C4-2B (cell line): ENCODE results near the gene POM121L12.

Source experiments
- CTCF ChIP-seq: fragments of 450-650 bp; conservative IDR thresholded peaks from 2 replicates; pipeline ENCODE4 v1.5.1; 2017; ENCODE audit warnings: mild to moderate bottlenecking
- ZFX ChIP-seq: fragments of 450-650 bp; IDR thresholded peaks from 2 replicates; pipeline ENCODE4 v1.6.1; 2017

GRCh38 chr7:53001221-53001620 is 34.2 kb upstream of the POM121L12 start:
- TF ChIP-seq CTCF: no peak
- TF ChIP-seq ZFX: no peak
